H1 (cell line): Measurements from ENCODE around the gene PPM1N. TPM values are rescaled to one million over a fixed set of nuclear protein-coding genes. Genes with fewer than 3 reads are reported as not detected.
A peak's percentile ranks its signal among the peaks of the same experiment; 100 is the strongest.

Source experiments
- CTCF ChIA-PET: fragments of 300-600 bp; sonication (Branson Sonifier 250); formaldehyde crosslinking; loops from one replicate; lab custom pipeline; 2021; ENCODE audit not compliant: partially characterized antibody; lab: Charles Lee
- POLR2A ChIA-PET: fragments of 300-600 bp; sonication (Branson Sonifier 250); formaldehyde crosslinking; loops from one replicate; lab custom pipeline; 2021; ENCODE audit warnings: inconsistent platforms; ENCODE audit not compliant: partially characterized antibody; lab: Charles Lee
- DNase-seq, 2 experiments: peaks; one replicate each; pipeline versions ENCODE4 v3.0.0 to v3.0.0-alpha.2; 2010 to 2022; ENCODE audit warnings: low spot score in 2 of 2, low read depth in 1 of 2, mixed read lengths in 1 of 2
- FAIRE-seq: peaks from 2 replicates; lab custom pipeline; 2011; peaks lifted over from hg19 to GRCh38; lab: Jason Lieb, UNC
- H2AFZ ChIP-seq: 2 replicates; pipeline ENCODE4 v1.8.1; 2012; ENCODE audit warnings: low read length, inconsistent platforms
- H2AK5ac ChIP-seq: 2 replicates; pipeline ENCODE4 v1.6.1; 2013; ENCODE audit warnings: low read depth, low read length
- H2BK120ac ChIP-seq: replicated peaks from 2 replicates; pipeline ENCODE3; 2013; ENCODE audit warnings: low read depth, low read length, inconsistent platforms
- H2BK12ac ChIP-seq: 2 replicates; pipeline ENCODE4 v1.6.1; 2013; ENCODE audit warnings: low read depth, low read length
- H2BK15ac ChIP-seq: 2 replicates; pipeline ENCODE4 v1.6.1; 2013; ENCODE audit warnings: low read length
- H2BK20ac ChIP-seq: 2 replicates; pipeline ENCODE4 v1.6.1; 2013; ENCODE audit warnings: low read length
- H2BK5ac ChIP-seq: 2 replicates; pipeline ENCODE4 v1.6.1; 2013; ENCODE audit warnings: low read depth, low read length
- H3K14ac ChIP-seq: 2 replicates; pipeline ENCODE4 v1.6.1; 2013; ENCODE audit warnings: inconsistent platforms; ENCODE audit not compliant: insufficient read length
- H3K18ac ChIP-seq: 2 replicates; pipeline ENCODE4 v1.6.1; 2013; ENCODE audit warnings: low read length; ENCODE audit errors: extremely low read depth
- H3K23ac ChIP-seq: 2 replicates; pipeline ENCODE4 v1.6.1; 2013; ENCODE audit warnings: inconsistent platforms; ENCODE audit not compliant: insufficient read length
- H3K23me2 ChIP-seq: 2 replicates; pipeline ENCODE4 v1.6.1; 2013; ENCODE audit warnings: low read depth, low read length
- H3K27ac ChIP-seq: 2 replicates; pipeline ENCODE4 v1.6.1; 2011; ENCODE audit warnings: low read depth, low read length, inconsistent platforms
- H3K27me3 ChIP-seq, 4 experiments: replicated peaks in 1 of 4; 1 replicate in 1 of 4; 2 replicates in 3 of 4; pipeline versions ENCODE4 v1.6.1 to v1.8.1; 2011 to 2013; ENCODE audit warnings: low read length in 3 of 4, mild to moderate bottlenecking in 3 of 4, inconsistent platforms in 2 of 4, mixed read lengths in 2 of 4, moderate library complexity in 1 of 4; ENCODE audit not compliant: control insufficient read depth in 3 of 4, insufficient read depth in 3 of 4; ENCODE audit errors: extremely low read depth in 1 of 4
- H3K36me3 ChIP-seq, 4 experiments: 2 replicates each; pipeline versions ENCODE4 v1.6.1 to v1.8.1; 2011 to 2013; ENCODE audit warnings: mild to moderate bottlenecking in 4 of 4, low read length in 3 of 4, moderate library complexity in 2 of 4, control low read depth in 1 of 4, inconsistent platforms in 1 of 4; ENCODE audit not compliant: insufficient read depth in 4 of 4, control insufficient read depth in 2 of 4
- H3K4ac ChIP-seq: replicated peaks from 2 replicates; pipeline ENCODE3; 2013; ENCODE audit warnings: low read length, low read depth, mixed read lengths, inconsistent platforms; ENCODE audit not compliant: insufficient read length
- H3K4me1 ChIP-seq, 4 experiments: replicated peaks in 1 of 4; 1 replicate in 1 of 4; 2 replicates in 3 of 4; pipeline versions ENCODE4 v1.6.1 to v1.8.1; 2011 to 2013; ENCODE audit warnings: low read length in 3 of 4, inconsistent platforms in 2 of 4, mixed read lengths in 1 of 4; ENCODE audit not compliant: insufficient read depth in 4 of 4, control insufficient read depth in 3 of 4
- H3K4me2 ChIP-seq, 2 experiments: 2 replicates each; pipeline versions ENCODE4 v1.6.1 to v1.8.1; 2011 to 2013; ENCODE audit warnings: low read depth in 2 of 2, low read length in 2 of 2, control low read depth in 1 of 2, inconsistent platforms in 1 of 2, mild to moderate bottlenecking in 1 of 2; ENCODE audit not compliant: insufficient read depth in 1 of 2
- H3K4me3 ChIP-seq, 4 experiments: fragments of 200-600, 300-600 bp in 1 of 4; sonication (generic), shearing (Covaris generic), sonication (Bioruptor Twin) in 1 of 4; 2 replicates each; pipeline versions ENCODE4 v1.5.1 to v1.8.1; 2011 to 2016; ENCODE audit warnings: low read length in 4 of 4, low read depth in 3 of 4, control low read depth in 2 of 4, inconsistent platforms in 2 of 4, mild to moderate bottlenecking in 2 of 4, mixed read lengths in 1 of 4, moderate library complexity in 1 of 4; ENCODE audit not compliant: insufficient read depth in 2 of 4; ENCODE audit errors: extremely low read depth in 1 of 4
- H3K56ac ChIP-seq: replicated peaks from 2 replicates; pipeline ENCODE3; 2013; ENCODE audit warnings: low read depth, mild to moderate bottlenecking, mixed read lengths, low read length, inconsistent platforms; ENCODE audit not compliant: insufficient read length
- H3K79me1 ChIP-seq: 2 replicates; pipeline ENCODE4 v1.6.1; 2013; ENCODE audit warnings: low read depth, low read length, control low read depth
- H3K79me2 ChIP-seq, 2 experiments: 2 replicates each; pipeline versions ENCODE4 v1.6.1 to v1.8.1; 2012 to 2013; ENCODE audit warnings: low read length in 2 of 2, mild to moderate bottlenecking in 2 of 2, inconsistent platforms in 1 of 2; ENCODE audit not compliant: insufficient read depth in 2 of 2, control insufficient read depth in 1 of 2
- H3K9ac ChIP-seq, 4 experiments: replicated peaks in 1 of 4; 1 replicate in 1 of 4; 2 replicates in 3 of 4; pipeline versions ENCODE4 v1.6.1 to v1.8.1; 2011 to 2013; ENCODE audit warnings: low read depth in 3 of 4, low read length in 3 of 4, control low read depth in 2 of 4, mild to moderate bottlenecking in 2 of 4, moderate library complexity in 2 of 4, inconsistent platforms in 1 of 4; ENCODE audit errors: extremely low read depth in 1 of 4
- H3K9me3 ChIP-seq, 2 experiments: 2 replicates each; pipeline versions ENCODE4 v1.6.1 to v1.8.1; 2012 to 2013; ENCODE audit warnings: mild to moderate bottlenecking in 2 of 2, moderate library complexity in 2 of 2, control low read depth in 1 of 2, inconsistent platforms in 1 of 2, low read depth in 1 of 2, low read length in 1 of 2, mixed read lengths in 1 of 2; ENCODE audit not compliant: insufficient read depth in 2 of 2
- H4K20me1 ChIP-seq, 2 experiments: replicated peaks in 1 of 2; 2 replicates each; pipeline versions ENCODE3 to v1.8.1; 2011 to 2013; ENCODE audit warnings: inconsistent platforms in 2 of 2, low read length in 2 of 2, mild to moderate bottlenecking in 1 of 2; ENCODE audit not compliant: insufficient read depth in 2 of 2, control insufficient read depth in 1 of 2
- H4K5ac ChIP-seq: 2 replicates; pipeline ENCODE4 v1.6.1; 2013; ENCODE audit warnings: low read length, low read depth, mixed read lengths, inconsistent platforms; ENCODE audit not compliant: insufficient read length
- H4K8ac ChIP-seq: 2 replicates; pipeline ENCODE4 v1.8.0; 2013; ENCODE audit warnings: mild to moderate bottlenecking, moderate library complexity, low read length, inconsistent platforms; ENCODE audit not compliant: insufficient read depth; ENCODE audit errors: extremely low read depth
- H4K91ac ChIP-seq: replicated peaks from 2 replicates; pipeline ENCODE3; 2013; ENCODE audit warnings: low read length, mixed read lengths, inconsistent platforms; ENCODE audit not compliant: insufficient read length
- BRCA1 ChIP-seq: IDR thresholded peaks from 2 replicates; pipeline ENCODE4 v1.6.1; 2012; ENCODE audit warnings: low read depth, low read length, improper control_type of control experiment
- CBX5 ChIP-seq: fragments of 300-800, 300-1000 bp; sonication (generic); IDR thresholded peaks from 2 replicates; pipeline ENCODE4 v1.7.1; 2016; ENCODE audit warnings: antibody characterized with exemption, low read length, low read depth
- CHD2 ChIP-seq: IDR thresholded peaks from 2 replicates; pipeline ENCODE4 v1.6.1; 2012; ENCODE audit warnings: low read length, improper control_type of control experiment
- CREB1 ChIP-seq: IDR thresholded peaks from 2 replicates; pipeline ENCODE4 v1.6.1; 2012; ENCODE audit warnings: inconsistent platforms
- CTCF ChIP-seq, 3 experiments: IDR thresholded peaks; 1 replicate in 2 of 3; 2 replicates in 1 of 3; pipeline versions ENCODE4 v1.5.1 to v1.6.1; 2011; ENCODE audit warnings: low read length in 3 of 3, mild to moderate bottlenecking in 3 of 3, inconsistent platforms in 2 of 3, low read depth in 1 of 3, moderate library complexity in 1 of 3; ENCODE audit not compliant: insufficient read depth in 1 of 3; ENCODE audit errors: control extremely low read depth in 1 of 3
- FOSL1 ChIP-seq: IDR thresholded peaks from 2 replicates; pipeline ENCODE4 v1.6.1; 2011; ENCODE audit warnings: mild to moderate bottlenecking, low read depth, low read length, moderate library complexity; ENCODE audit not compliant: insufficient read depth
- GTF2F1 ChIP-seq: IDR thresholded peaks from 2 replicates; pipeline ENCODE4 v1.6.1; 2012; ENCODE audit warnings: low read depth, low read length, improper control_type of control experiment, borderline replicate concordance
- KDM4A ChIP-seq: IDR thresholded peaks from one replicate; pipeline ENCODE4 v1.7.1; 2012; ENCODE audit warnings: low read depth, mild to moderate bottlenecking, moderate library complexity, low read length, inconsistent platforms; ENCODE audit not compliant: severe bottlenecking
- KDM5A ChIP-seq: fragments of 200-600 bp; IDR thresholded peaks from 2 replicates; pipeline ENCODE4 v1.7.1; 2012; ENCODE audit warnings: mild to moderate bottlenecking, low read length, inconsistent platforms, mixed read lengths
- RXRA ChIP-seq: IDR thresholded peaks from 2 replicates; pipeline ENCODE4 v1.6.1; 2011; ENCODE audit warnings: low read depth, mild to moderate bottlenecking, low read length, moderate library complexity; ENCODE audit not compliant: insufficient read depth
- WGBS, 2 experiments: shearing (Covaris generic) in 1 of 2; methylation state at CpG; one replicate each; pipeline versions ENCODE4 v1.1.6 to v1.1.7; 2013 to 2015; ENCODE audit warnings: low lambda C conversion rate in 2 of 2, mixed read lengths in 2 of 2, inconsistent platforms in 1 of 2, low coverage in 1 of 2, missing lambda C conversion rate in 1 of 2; ENCODE audit not compliant: insufficient replicate concordance in 2 of 2, insufficient coverage in 1 of 2, insufficient read length in 1 of 2; ENCODE audit errors: extremely low coverage in 1 of 2, missing lambda C conversion rate in 1 of 2; 5-methylcytosine and 5-hydroxymethylcytosine counted together
- polyA plus RNA-seq, 7 experiments: library from polyadenylated mRNA; depleted of rRNA in 3 of 7; stranded (reverse) in 5 of 7; unstranded in 2 of 7; fragments of >200 nt in 5 of 7; fragments of 200-250 nt in 2 of 7; gene quantifications; 1 replicate in 5 of 7; 2 replicates in 1 of 7; 4 replicates in 1 of 7; pipeline versions ENCODE4 v1.2.1 to v1.2.3, GENCODE V29; 2011 to 2013; ENCODE audit warnings: missing spikeins in 2 of 7, mixed read lengths in 2 of 7
- total RNA-seq: library from RNA; stranded (reverse); fragmentation: NEBNext Ultra II Directional; extraction: Animal tissue kit (Norgen Biotek cat#: 25700); gene quantifications from 2 replicates; pipeline ENCODE4 v1.2.1, GENCODE V29; 2021
- TF ChIP-seq, protein P1 (sequence below): IDR thresholded peaks from 2 replicates; pipeline ENCODE4 v1.6.1; 2012; ENCODE audit warnings: inconsistent platforms

The PPM1N gene
- total and polyA plus RNA-seq, 2 of the 8 experiments (the other 6 are each of a cell fraction or from before 2014, with no cell fraction given) = 12.2 to 14.4 TPM

- Histone ChIP-seq H4K91ac (no peak overlapping the region), H2AK5ac (no peak overlapping the region), H3K79me1 (no peaks in the 10 kb centered on the region), H3K4me2 (no peak overlapping the region), H3K4me1 (peaks cover 5 to 10% (median 7%) of the 10 kb centered on the region in 4 experiments), H3K23me2 (peaks cover 9% of the 10 kb centered on the region), H2BK20ac (no peak overlapping the region), H2AFZ (no peak overlapping the region), H3K79me2 (no peaks in the 10 kb centered on the region), H2BK120ac (no peak overlapping the region), H2BK12ac (no peak overlapping the region), H3K9me3 (no peaks in the 10 kb centered on the region), H3K27ac (no peak overlapping the region), H2BK15ac (no peak overlapping the region), H3K14ac (no peak overlapping the region), H3K27me3 (peaks cover 0 to 16% (median 13%) of the 10 kb centered on the region in 4 experiments; a peak in 4 of 7 replicates), H4K20me1 (no peaks in the 10 kb centered on the region), H3K23ac (no peak overlapping the region), H4K8ac (peak overlapping the region; percentile 63; the same call in 1 of the 2 replicates), H4K5ac (no peak overlapping the region), H3K4me3 (no peak overlapping the region), H3K4ac (no peak overlapping the region), H3K18ac (no peak overlapping the region), H3K56ac (no peak overlapping the region), H3K9ac (no peak overlapping the region), H2BK5ac (no peak overlapping the region), H3K36me3 (no peaks in the 10 kb centered on the region)
- DNase-seq (no peak), FAIRE-seq (no peak)
- 64% methylated on average over 5 of the region's 5 CpGs; no CpG with 5 or more reads in 1 of the 2 experiments for WGBS, 2 experiments
- POLR2A ChIA-PET = interaction anchor here (0.7 to 5.7 kb wide), 7 partner anchors 8 to 70 kb away, joined by 3 to 52 read pairs (median 4); partner anchors contain the start of genes FOSB and POLR1G
- CTCF ChIA-PET = interaction anchor here (0.6 to 32.9 kb wide), 9 partner anchors 9 to 313 kb away, joined by 3 to 760 read pairs (median 6); partner anchors contain the start of genes ERCC1 and PPP1R13L
- TF ChIP-seq FOSL1 (no peak), RXRA (no peak), KDM5A (no peak), BRCA1 (no peak), GTF2F1 (no peak), KDM4A (no peak), CTCF (IDR thresholded peaks at IDR 0.05; ENCODE audit: control extremely low read depth in 1 of 3, insufficient read depth in 1 of 3, low read depth in 1 of 3, low read length in 3 of 3) (no peak), CREB1 (no peak), CHD2 (no peak), CBX5 (no peak)
- TF ChIP-seq, protein P1, sequence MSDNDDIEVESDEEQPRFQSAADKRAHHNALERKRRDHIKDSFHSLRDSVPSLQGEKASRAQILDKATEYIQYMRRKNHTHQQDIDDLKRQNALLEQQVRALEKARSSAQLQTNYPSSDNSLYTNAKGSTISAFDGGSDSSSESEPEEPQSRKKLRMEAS = no peak
Measured at GRCh38 chr19:45476304-45476703, 21.9 kb upstream of the PPM1N start.
